ENCODE results near the gene REEP3.
"Not testable (repeated sequence)": the region's sequence is repeated elsewhere in the genome, so short reads cannot be mapped to it uniquely, and the experiment has no call there.

The REEP3 gene

GRCh38 chr10:63549810-63550209 lies 28.6 kb downstream of the REEP3 start:
- DNase-seq (ENCODE audit: low read depth in 3 of 3), result no peak

GRCh38 chr10:63553031-63553430 lies 31.8 kb downstream of the REEP3 start:
- no peak for DNase-seq (ENCODE audit: low read depth in 3 of 3)

GRCh38 chr10:63553473-63553872 lies 32.3 kb downstream of the REEP3 start:
- DNase-seq (ENCODE audit: low read depth in 3 of 3), result no peak

GRCh38 chr10:63554657-63555056 lies 33.5 kb downstream of the REEP3 start:
- no peak for DNase-seq (ENCODE audit: low read depth in 3 of 3)

- DNase-seq (ENCODE audit: low read depth in 3 of 3), result no peak
These were observed 34.1 kb downstream of the REEP3 start for GRCh38 chr10:63555330-63555729.

GRCh38 chr10:63558132-63558784 lies 37.1 kb downstream of the REEP3 start:
- no peak for DNase-seq (ENCODE audit: low read depth in 3 of 3)

- no peak for DNase-seq (ENCODE audit: low read depth in 3 of 3)
These were observed 40.1 kb downstream of the REEP3 start for GRCh38 chr10:63561341-63561740.

GRCh38 chr10:63562391-63562790 lies 41.2 kb downstream of the REEP3 start:
- DNase-seq (ENCODE audit: low read depth in 3 of 3), result no peak

- DNase-seq (ENCODE audit: low read depth in 3 of 3), result no peak
These were observed 41.7 kb downstream of the REEP3 start for GRCh38 chr10:63562857-63563256.

- DNase-seq (ENCODE audit: low read depth in 3 of 3), result no peak
These were observed 42.4 kb downstream of the REEP3 start for GRCh38 chr10:63563623-63564022.

- not testable (repeated sequence) for DNase-seq (ENCODE audit: low read depth in 3 of 3)
These were observed 43.5 kb downstream of the REEP3 start for GRCh38 chr10:63564731-63565130.

- DNase-seq (ENCODE audit: low read depth in 3 of 3), result no peak
These were observed 52.0 kb downstream of the REEP3 start for GRCh38 chr10:63573068-63573697.

GRCh38 chr10:63574011-63574410 lies 52.8 kb downstream of the REEP3 start:
- no peak for DNase-seq (ENCODE audit: low read depth in 3 of 3)

GRCh38 chr10:63576501-63576900 lies 55.3 kb downstream of the REEP3 start:
- DNase-seq (ENCODE audit: low read depth in 3 of 3), result no peak

GRCh38 chr10:63578501-63578900 lies 57.3 kb downstream of the REEP3 start:
- no peak for DNase-seq (ENCODE audit: low read depth in 3 of 3)

GRCh38 chr10:63579371-63580014 lies 58.3 kb downstream of the REEP3 start:
- no peak for DNase-seq (ENCODE audit: low read depth in 3 of 3)

- DNase-seq (ENCODE audit: low read depth in 3 of 3), result no peak
These were observed 61.5 kb downstream of the REEP3 start for GRCh38 chr10:63582690-63583089.

GRCh38 chr10:63583397-63583796 lies 62.2 kb downstream of the REEP3 start:
- DNase-seq (ENCODE audit: low read depth in 3 of 3), result no peak

GRCh38 chr10:63583909-63584724 lies 62.9 kb downstream of the REEP3 start:
- no peak for DNase-seq (ENCODE audit: low read depth in 3 of 3)

- DNase-seq (ENCODE audit: low read depth in 3 of 3), result no peak
These were observed 63.5 kb downstream of the REEP3 start for GRCh38 chr10:63584725-63585035.

GRCh38 chr10:63585041-63585440 lies 63.8 kb downstream of the REEP3 start:
- no peak for DNase-seq (ENCODE audit: low read depth in 3 of 3)

GRCh38 chr10:63586043-63586442 lies 64.8 kb downstream of the REEP3 start:
- no peak for DNase-seq (ENCODE audit: low read depth in 3 of 3)

- DNase-seq (ENCODE audit: low read depth in 3 of 3), result no peak
These were observed 66.0 kb downstream of the REEP3 start for GRCh38 chr10:63587191-63587590.

All from stimulated activated CD4-positive, alpha-beta T cell treated with anti-CD3 and anti-CD28 coated beads, TNF-alpha, amount 100 ng/mL, for 24 hours (primary cell).